ENCODE results near the gene PTGDR. TPM values are rescaled to one million over a fixed set of nuclear protein-coding genes. Genes with fewer than 3 reads are reported as not detected.

The PTGDR gene
- polyA plus RNA-seq, 1 donor: 1.5 TPM

GRCh38 chr14:52262600-52262999, 4.9 kb upstream of the PTGDR start:
- Histone ChIP-seq H3K9me3 (ENCODE audit: control insufficient read depth, low read depth, low read length) (no peaks in the 10 kb centered on the region), H3K4me1 (ENCODE audit: control insufficient read depth, insufficient read depth, low read length) (no peaks in the 10 kb centered on the region), H3K27me3 (ENCODE audit: control insufficient read depth, insufficient read depth, low read length) (peaks cover 10% of the 10 kb centered on the region), H3K4me3 (ENCODE audit: low read length) (no peak overlapping the region), H3K27ac (ENCODE audit: low read length) (no peak overlapping the region), H3K36me3 (ENCODE audit: control insufficient read depth, insufficient read depth, low read length) (no peaks in the 10 kb centered on the region)
- no CpG with 5 or more reads among the region's 1 CpG for WGBS (ENCODE audit: insufficient coverage, low lambda C conversion rate)
- DNase-seq: no peak

GRCh38 chr14:52263190-52263589, 4.3 kb upstream of the PTGDR start:
- H3K27ac ChIP-seq (ENCODE audit: low read length): no peak overlapping the region
- H3K4me1 ChIP-seq (ENCODE audit: control insufficient read depth, insufficient read depth, low read length): no peaks in the 10 kb centered on the region
- no peaks in the 10 kb centered on the region for H3K9me3 ChIP-seq (ENCODE audit: control insufficient read depth, low read depth, low read length)
- peaks cover 16% of the 10 kb centered on the region for H3K27me3 ChIP-seq (ENCODE audit: control insufficient read depth, insufficient read depth, low read length)
- no peaks in the 10 kb centered on the region for H3K36me3 ChIP-seq (ENCODE audit: control insufficient read depth, insufficient read depth, low read length)
- H3K4me3 ChIP-seq (ENCODE audit: low read length): no peak overlapping the region
- DNase-seq: no peak

- no peaks in the 10 kb centered on the region for H3K4me1 ChIP-seq (ENCODE audit: control insufficient read depth, insufficient read depth, low read length)
- H3K36me3 ChIP-seq (ENCODE audit: control insufficient read depth, insufficient read depth, low read length): no peaks in the 10 kb centered on the region
- H3K27me3 ChIP-seq (ENCODE audit: control insufficient read depth, insufficient read depth, low read length): peaks cover 32% of the 10 kb centered on the region
- no peak overlapping the region for H3K27ac ChIP-seq (ENCODE audit: low read length)
- no peaks in the 10 kb centered on the region for H3K9me3 ChIP-seq (ENCODE audit: control insufficient read depth, low read depth, low read length)
- H3K4me3 ChIP-seq (ENCODE audit: low read length): no peak overlapping the region
- no peak for DNase-seq
- 75% methylated on average over 1 of the region's 5 CpGs for WGBS (ENCODE audit: insufficient coverage, low lambda C conversion rate)
Observed at GRCh38 chr14:52265253-52265652, 2.2 kb upstream of the PTGDR start.

GRCh38 chr14:52266179-52266578, 1.3 kb upstream of the PTGDR start:
- H3K9me3 ChIP-seq (ENCODE audit: control insufficient read depth, low read depth, low read length): no peaks in the 10 kb centered on the region
- 100% methylated on average over 1 of the region's 3 CpGs for WGBS (ENCODE audit: insufficient coverage, low lambda C conversion rate)
- H3K27me3 ChIP-seq (ENCODE audit: control insufficient read depth, insufficient read depth, low read length): peaks cover 32% of the 10 kb centered on the region
- H3K36me3 ChIP-seq (ENCODE audit: control insufficient read depth, insufficient read depth, low read length): no peaks in the 10 kb centered on the region
- no peak for DNase-seq
- H3K4me3 ChIP-seq (ENCODE audit: low read length): no peak overlapping the region
- no peak overlapping the region for H3K27ac ChIP-seq (ENCODE audit: low read length)
- no peaks in the 10 kb centered on the region for H3K4me1 ChIP-seq (ENCODE audit: control insufficient read depth, insufficient read depth, low read length)

GRCh38 chr14:52266782-52267181, 716 bp upstream of the PTGDR start:
- H3K9me3 ChIP-seq (ENCODE audit: control insufficient read depth, low read depth, low read length): no peaks in the 10 kb centered on the region
- no peaks in the 10 kb centered on the region for H3K4me1 ChIP-seq (ENCODE audit: control insufficient read depth, insufficient read depth, low read length)
- peaks cover 32% of the 10 kb centered on the region for H3K27me3 ChIP-seq (ENCODE audit: control insufficient read depth, insufficient read depth, low read length)
- no peak overlapping the region for H3K4me3 ChIP-seq (ENCODE audit: low read length)
- no peaks in the 10 kb centered on the region for H3K36me3 ChIP-seq (ENCODE audit: control insufficient read depth, insufficient read depth, low read length)
- H3K27ac ChIP-seq (ENCODE audit: low read length): no peak overlapping the region
- WGBS (ENCODE audit: insufficient coverage, low lambda C conversion rate): no CpG with 5 or more reads among the region's 5 CpGs
- DNase-seq: no peak

GRCh38 chr14:52268279-52269061, 972 bp downstream of the PTGDR start:
- DNase-seq: peak in 1 of 2 donors; percentile 41
- Histone ChIP-seq H3K4me1 (ENCODE audit: control insufficient read depth, insufficient read depth, low read length) (no peaks in the 10 kb centered on the region), H3K9me3 (ENCODE audit: control insufficient read depth, low read depth, low read length) (no peaks in the 10 kb centered on the region), H3K27ac (ENCODE audit: low read length) (no peak overlapping the region), H3K4me3 (ENCODE audit: low read length) (peak overlapping the region; percentile 42), H3K27me3 (ENCODE audit: control insufficient read depth, insufficient read depth, low read length) (peaks cover 32% of the 10 kb centered on the region), H3K36me3 (ENCODE audit: control insufficient read depth, insufficient read depth, low read length) (no peaks in the 10 kb centered on the region)
- WGBS (ENCODE audit: insufficient coverage, low lambda C conversion rate): no CpG with 5 or more reads among the region's 54 CpGs

GRCh38 chr14:52269100-52269499, 1.6 kb downstream of the PTGDR start:
- WGBS (ENCODE audit: insufficient coverage, low lambda C conversion rate): 31% methylated on average over 6 of the region's 17 CpGs
- H3K27me3 ChIP-seq (ENCODE audit: control insufficient read depth, insufficient read depth, low read length): peaks cover 32% of the 10 kb centered on the region
- H3K4me1 ChIP-seq (ENCODE audit: control insufficient read depth, insufficient read depth, low read length): no peaks in the 10 kb centered on the region
- H3K36me3 ChIP-seq (ENCODE audit: control insufficient read depth, insufficient read depth, low read length): no peaks in the 10 kb centered on the region
- peak in 1 of 2 donors; percentile 8 for DNase-seq
- H3K9me3 ChIP-seq (ENCODE audit: control insufficient read depth, low read depth, low read length): no peaks in the 10 kb centered on the region
- H3K27ac ChIP-seq (ENCODE audit: low read length): no peak overlapping the region
- peak overlapping the region; percentile 42 for H3K4me3 ChIP-seq (ENCODE audit: low read length)

GRCh38 chr14:52269982-52270381, 2.5 kb downstream of the PTGDR start:
- Histone ChIP-seq H3K27ac (ENCODE audit: low read length) (no peak overlapping the region), H3K4me1 (ENCODE audit: control insufficient read depth, insufficient read depth, low read length) (no peaks in the 10 kb centered on the region), H3K4me3 (ENCODE audit: low read length) (no peak overlapping the region), H3K9me3 (ENCODE audit: control insufficient read depth, low read depth, low read length) (no peaks in the 10 kb centered on the region), H3K36me3 (ENCODE audit: control insufficient read depth, insufficient read depth, low read length) (no peaks in the 10 kb centered on the region), H3K27me3 (ENCODE audit: control insufficient read depth, insufficient read depth, low read length) (peaks cover 32% of the 10 kb centered on the region)
- no CpG with 5 or more reads among the region's 8 CpGs for WGBS (ENCODE audit: insufficient coverage, low lambda C conversion rate)
- DNase-seq: no peak

- Histone ChIP-seq H3K9me3 (ENCODE audit: control insufficient read depth, low read depth, low read length) (no peaks in the 10 kb centered on the region), H3K27ac (ENCODE audit: low read length) (no peak overlapping the region), H3K27me3 (ENCODE audit: control insufficient read depth, insufficient read depth, low read length) (peaks cover 32% of the 10 kb centered on the region), H3K36me3 (ENCODE audit: control insufficient read depth, insufficient read depth, low read length) (no peaks in the 10 kb centered on the region), H3K4me1 (ENCODE audit: control insufficient read depth, insufficient read depth, low read length) (no peaks in the 10 kb centered on the region), H3K4me3 (ENCODE audit: low read length) (no peak overlapping the region)
- DNase-seq: no peak
- WGBS (ENCODE audit: insufficient coverage, low lambda C conversion rate): 75% methylated on average over 1 of the region's 1 CpG
Observed at GRCh38 chr14:52271538-52271937, 4.0 kb downstream of the PTGDR start.

GRCh38 chr14:52272375-52272774, 4.9 kb downstream of the PTGDR start:
- WGBS (ENCODE audit: insufficient coverage, low lambda C conversion rate): 100% methylated on average over 1 of the region's 3 CpGs
- Histone ChIP-seq H3K27me3 (ENCODE audit: control insufficient read depth, insufficient read depth, low read length) (peaks cover 24% of the 10 kb centered on the region), H3K36me3 (ENCODE audit: control insufficient read depth, insufficient read depth, low read length) (no peaks in the 10 kb centered on the region), H3K4me3 (ENCODE audit: low read length) (no peak overlapping the region), H3K9me3 (ENCODE audit: control insufficient read depth, low read depth, low read length) (no peaks in the 10 kb centered on the region), H3K27ac (ENCODE audit: low read length) (no peak overlapping the region), H3K4me1 (ENCODE audit: control insufficient read depth, insufficient read depth, low read length) (no peaks in the 10 kb centered on the region)
- no peak for DNase-seq

GRCh38 chr14:52275372-52275771, 7.9 kb downstream of the PTGDR start:
- Histone ChIP-seq H3K36me3 (ENCODE audit: control insufficient read depth, insufficient read depth, low read length) (no peaks in the 10 kb centered on the region), H3K27ac (ENCODE audit: low read length) (no peak overlapping the region), H3K4me3 (ENCODE audit: low read length) (no peak overlapping the region), H3K27me3 (ENCODE audit: control insufficient read depth, insufficient read depth, low read length) (no peaks in the 10 kb centered on the region), H3K4me1 (ENCODE audit: control insufficient read depth, insufficient read depth, low read length) (no peaks in the 10 kb centered on the region), H3K9me3 (ENCODE audit: control insufficient read depth, low read depth, low read length) (no peaks in the 10 kb centered on the region)
- no peak for DNase-seq
- 100% methylated on average over 1 of the region's 3 CpGs for WGBS (ENCODE audit: insufficient coverage, low lambda C conversion rate)

Data from large intestine (tissue), 3 donors.